Measurements from ENCODE around the gene CHST9. TPM values are rescaled to one million over a fixed set of nuclear protein-coding genes. Genes with fewer than 3 reads are reported as not detected.
A peak's percentile ranks its signal among the peaks of the same experiment; 100 is the strongest.

CHST9 gene
- polyA plus RNA-seq, 3 donors, result not detected

GRCh38 chr18:27004056-27004829 lies 180.9 kb downstream of the CHST9 start:
- Mint-ChIP-seq H3K36me3 (no peaks in the 10 kb centered on the region), H3K9me3 (no peaks in the 10 kb centered on the region), H3K4me1 (no peaks in the 10 kb centered on the region), H3K27me3 (ENCODE audit: low read depth in 3 of 3) (peaks cover 4 to 11% (median 7%) of the 10 kb centered on the region in 3 donors), H3K4me3 (no peak overlapping the region), H3K27ac (peak overlapping the region in 1 of 7 donors; percentile 0)
- Histone ChIP-seq H3K4me2 (replicated peaks; ENCODE audit: extremely low read depth, low read length, poor library complexity, severe bottlenecking) (no peak overlapping the region), H3K9me3 (replicated peaks in 1 of 2; ENCODE audit: control insufficient read depth in 1 of 2, insufficient read depth in 1 of 2, low read length in 2 of 2) (no peaks in the 10 kb centered on the region), H3K79me2 (ENCODE audit: insufficient read depth, low read length) (no peaks in the 10 kb centered on the region), H3K4me3 (replicated peaks in 1 of 3; ENCODE audit: low read depth in 2 of 3, low read length in 3 of 3) (no peak overlapping the region), H3K36me3 (replicated peaks in 1 of 2; ENCODE audit: control insufficient read depth in 1 of 2, insufficient read depth in 2 of 2, low read length in 2 of 2) (no peaks in the 10 kb centered on the region), H3K27me3 (ENCODE audit: control insufficient read depth in 2 of 2, insufficient read depth in 2 of 2, low read length in 2 of 2) (peaks cover 0 to 2% of the 10 kb centered on the region in 2 donors), H3K9ac (ENCODE audit: insufficient read depth, low read length, poor library complexity, severe bottlenecking) (no peak overlapping the region), H3K4me1 (ENCODE audit: control insufficient read depth in 1 of 2, insufficient read depth in 2 of 2, low read length in 2 of 2) (no peaks in the 10 kb centered on the region), H2AFZ (ENCODE audit: insufficient read depth, low read depth, low read length, poor library complexity, severe bottlenecking) (no peak overlapping the region), H4K20me1 (ENCODE audit: insufficient read depth, low read length) (no peaks in the 10 kb centered on the region), H3K27ac (ENCODE audit: low read depth in 1 of 2, low read length in 2 of 2) (no peak overlapping the region)
- intact Hi-C loops (cut with micrococcal nuclease), result no loop called here
- WGBS (ENCODE audit: insufficient coverage), result 82% methylated on average over 2 of the region's 9 CpGs
- no peak for TF ChIP-seq CTCF (IDR thresholded peaks at IDR 0.05)
- DNase-seq, result no peak

DNA sequence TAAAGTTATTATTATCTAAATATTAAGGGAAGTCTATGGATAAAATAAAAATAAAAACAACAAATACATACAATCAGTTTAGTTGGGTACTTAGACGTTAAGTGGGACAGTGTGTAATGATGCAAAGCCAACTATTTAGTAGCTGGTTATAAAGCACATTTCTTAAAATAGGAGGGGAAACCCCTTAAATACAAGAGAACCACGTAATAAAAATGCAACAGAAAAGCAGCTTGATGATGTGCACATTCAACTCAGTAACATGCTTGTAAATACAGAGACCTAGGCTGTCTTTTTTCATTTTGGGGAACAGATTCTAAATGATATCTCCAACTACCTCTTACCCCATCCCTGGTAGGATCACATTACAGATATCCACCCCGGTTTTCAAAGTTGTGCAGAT lies 185.3 kb downstream of the CHST9 start:
- peaks cover 0 to 2% (median 0%) of the 10 kb centered on the region in 7 donors for H3K9me3 Mint-ChIP-seq
- 67% methylated on average over 1 of the region's 3 CpGs for WGBS (ENCODE audit: insufficient coverage)
- Histone ChIP-seq H3K4me2 (replicated peaks; ENCODE audit: extremely low read depth, low read length, poor library complexity, severe bottlenecking) (no peak overlapping the region), H3K27ac (ENCODE audit: low read depth in 1 of 2, low read length in 2 of 2) (no peak overlapping the region), H3K79me2 (ENCODE audit: insufficient read depth, low read length) (no peaks in the 10 kb centered on the region), H2AFZ (ENCODE audit: insufficient read depth, low read depth, low read length, poor library complexity, severe bottlenecking) (no peak overlapping the region), H3K4me1 (ENCODE audit: control insufficient read depth in 1 of 2, insufficient read depth in 2 of 2, low read length in 2 of 2) (no peaks in the 10 kb centered on the region), H3K27me3 (ENCODE audit: control insufficient read depth in 2 of 2, insufficient read depth in 2 of 2, low read length in 2 of 2) (peaks cover 0 to 2% of the 10 kb centered on the region in 2 donors), H4K20me1 (ENCODE audit: insufficient read depth, low read length) (no peaks in the 10 kb centered on the region), H3K9ac (ENCODE audit: insufficient read depth, low read length, poor library complexity, severe bottlenecking) (no peak overlapping the region), H3K4me3 (replicated peaks in 1 of 3; ENCODE audit: low read depth in 2 of 3, low read length in 3 of 3) (no peak overlapping the region), H3K9me3 (replicated peaks in 1 of 2; ENCODE audit: control insufficient read depth in 1 of 2, insufficient read depth in 1 of 2, low read length in 2 of 2) (no peaks in the 10 kb centered on the region), H3K36me3 (replicated peaks in 1 of 2; ENCODE audit: control insufficient read depth in 1 of 2, insufficient read depth in 2 of 2, low read length in 2 of 2) (no peaks in the 10 kb centered on the region)
- H3K27ac Mint-ChIP-seq, result no peak overlapping the region
- peaks cover 0 to 3% (median 0%) of the 10 kb centered on the region in 3 donors for H3K27me3 Mint-ChIP-seq (ENCODE audit: low read depth in 3 of 3)
- H3K4me1 Mint-ChIP-seq, result no peaks in the 10 kb centered on the region
- no peak for TF ChIP-seq CTCF (IDR thresholded peaks at IDR 0.05)
- H3K36me3 Mint-ChIP-seq, result no peaks in the 10 kb centered on the region
- DNase-seq, result no peak
- intact Hi-C loops (cut with micrococcal nuclease), result no loop called here
- no peak overlapping the region for H3K4me3 Mint-ChIP-seq
